ENCODE results near the gene CLIC5. TPM values are rescaled to one million over a fixed set of nuclear protein-coding genes. Genes with fewer than 3 reads are reported as not detected.

Gene CLIC5
- total RNA-seq, 4 donors from 2014 or later: 1.2 to 1.9 (median 1.4) TPM

GRCh38 chr6:45961125-45961524 is 54.5 kb downstream of the CLIC5 start:
- intact Hi-C loops (cut with DNase I; ENCODE audit: low total_unique reads): no loop called here
- H3K4me3 ChIP-seq (ENCODE audit: low read depth, poor library complexity, severe bottlenecking): no peak overlapping the region
- DNase-seq (ENCODE audit: low spot score in 2 of 2): no peak
- TF ChIP-seq POLR2A (IDR thresholded peaks at IDR 0.05): no peak
- TF ChIP-seq, protein P1, sequence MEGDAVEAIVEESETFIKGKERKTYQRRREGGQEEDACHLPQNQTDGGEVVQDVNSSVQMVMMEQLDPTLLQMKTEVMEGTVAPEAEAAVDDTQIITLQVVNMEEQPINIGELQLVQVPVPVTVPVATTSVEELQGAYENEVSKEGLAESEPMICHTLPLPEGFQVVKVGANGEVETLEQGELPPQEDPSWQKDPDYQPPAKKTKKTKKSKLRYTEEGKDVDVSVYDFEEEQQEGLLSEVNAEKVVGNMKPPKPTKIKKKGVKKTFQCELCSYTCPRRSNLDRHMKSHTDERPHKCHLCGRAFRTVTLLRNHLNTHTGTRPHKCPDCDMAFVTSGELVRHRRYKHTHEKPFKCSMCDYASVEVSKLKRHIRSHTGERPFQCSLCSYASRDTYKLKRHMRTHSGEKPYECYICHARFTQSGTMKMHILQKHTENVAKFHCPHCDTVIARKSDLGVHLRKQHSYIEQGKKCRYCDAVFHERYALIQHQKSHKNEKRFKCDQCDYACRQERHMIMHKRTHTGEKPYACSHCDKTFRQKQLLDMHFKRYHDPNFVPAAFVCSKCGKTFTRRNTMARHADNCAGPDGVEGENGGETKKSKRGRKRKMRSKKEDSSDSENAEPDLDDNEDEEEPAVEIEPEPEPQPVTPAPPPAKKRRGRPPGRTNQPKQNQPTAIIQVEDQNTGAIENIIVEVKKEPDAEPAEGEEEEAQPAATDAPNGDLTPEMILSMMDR (IDR thresholded peaks at IDR 0.05): no peak
- WGBS, 2 donors: 83 to 86% methylated on average over 2 of the region's 2 CpGs

DNA sequence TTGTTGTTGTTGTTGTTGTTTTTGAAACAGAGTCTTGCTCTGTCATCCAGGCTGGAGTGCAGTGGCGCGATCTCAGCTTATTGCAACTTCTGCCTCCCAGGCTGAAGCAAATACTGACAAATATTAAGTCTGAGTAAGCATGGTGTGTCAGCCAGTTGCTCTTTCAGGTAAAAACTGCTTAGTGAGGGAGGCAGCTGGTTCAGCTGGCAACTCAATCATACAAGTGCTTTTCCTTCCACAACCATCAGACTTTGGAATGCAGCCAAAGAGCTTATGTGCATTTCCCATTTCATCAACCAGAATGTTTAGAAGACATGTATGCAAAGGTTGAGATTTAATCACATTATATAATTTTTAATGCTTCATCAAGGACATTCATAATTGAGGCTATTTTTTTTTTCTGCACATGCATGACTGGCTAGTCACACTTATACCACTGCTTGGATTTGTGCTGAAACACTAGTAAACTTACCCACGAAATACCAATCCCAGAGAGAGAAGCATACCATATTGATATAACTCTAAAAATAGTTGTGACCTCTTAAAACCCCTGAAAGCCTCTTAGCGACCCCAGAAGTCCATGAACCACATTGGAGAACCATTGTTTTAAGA is 56.0 kb downstream of the CLIC5 start:
- intact Hi-C loops (cut with DNase I; ENCODE audit: low total_unique reads): no loop called here
- DNase-seq (ENCODE audit: low spot score in 2 of 2): no peak
- 55 to 62% methylated on average over 4 of the region's 4 CpGs for WGBS, 2 donors
- TF ChIP-seq, protein P1 (IDR thresholded peaks at IDR 0.05): no peak
- TF ChIP-seq POLR2A (IDR thresholded peaks at IDR 0.05): no peak
- H3K4me3 ChIP-seq (ENCODE audit: low read depth, poor library complexity, severe bottlenecking): no peak overlapping the region

- intact Hi-C loops (cut with DNase I; ENCODE audit: low total_unique reads): no loop called here
- TF ChIP-seq POLR2A (IDR thresholded peaks at IDR 0.05): no peak
- TF ChIP-seq, protein P1 (IDR thresholded peaks at IDR 0.05): no peak
- 81% methylated on average over 7 of the region's 7 CpGs for WGBS, 2 donors
- no peak overlapping the region for H3K4me3 ChIP-seq (ENCODE audit: low read depth, poor library complexity, severe bottlenecking)
- no peak for DNase-seq (ENCODE audit: low spot score in 2 of 2)
These were observed 59.0 kb downstream of the CLIC5 start for GRCh38 chr6:45956663-45957062.

DNA sequence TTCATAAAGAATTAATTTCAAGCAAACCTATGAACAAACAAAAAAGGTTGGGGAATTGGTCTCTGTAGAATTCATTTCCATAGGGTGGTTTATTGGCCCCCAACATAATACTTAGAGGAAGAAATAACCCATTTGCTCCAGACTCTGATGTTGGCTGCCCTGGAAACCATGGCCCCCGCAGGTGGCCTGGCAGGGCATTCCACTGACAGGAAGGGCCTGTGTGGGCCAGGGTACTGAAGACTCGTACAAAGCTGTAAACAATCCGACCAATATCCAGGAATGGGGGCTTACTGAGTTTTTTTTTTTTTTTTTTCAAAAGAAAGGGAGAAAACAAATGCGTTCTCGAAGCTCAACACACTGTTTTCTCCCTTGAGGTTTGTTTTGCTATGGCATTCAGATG is 59.5 kb downstream of the CLIC5 start:
- no peak for DNase-seq (ENCODE audit: low spot score in 2 of 2)
- no peak overlapping the region for H3K4me3 ChIP-seq (ENCODE audit: low read depth, poor library complexity, severe bottlenecking)
- TF ChIP-seq, protein P1 (IDR thresholded peaks at IDR 0.05): no peak
- no peak for TF ChIP-seq POLR2A (IDR thresholded peaks at IDR 0.05)
- 64 to 80% methylated on average over 5 of the region's 5 CpGs for WGBS, 2 donors
- intact Hi-C loops (cut with DNase I; ENCODE audit: low total_unique reads): no loop called here

DNA sequence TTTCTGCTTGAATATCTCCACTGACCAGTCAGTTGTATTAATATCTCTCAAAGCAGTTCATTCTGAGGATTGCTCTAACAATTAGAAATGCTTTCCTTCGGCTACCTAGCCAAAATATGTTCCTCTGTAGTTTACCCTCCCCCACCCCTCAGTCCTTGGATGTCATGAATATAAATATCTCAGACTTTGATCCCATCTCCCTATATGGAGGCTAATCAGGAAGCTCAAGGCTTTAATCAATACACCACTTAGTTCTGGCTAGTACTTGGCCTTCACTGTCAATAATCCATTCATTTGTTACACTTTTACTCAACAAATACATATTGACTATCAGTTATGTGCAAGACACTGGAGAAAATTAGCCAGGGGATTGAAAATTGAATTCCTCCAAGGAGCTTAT is 60.1 kb downstream of the CLIC5 start:
- TF ChIP-seq, protein P1 (IDR thresholded peaks at IDR 0.05): no peak
- TF ChIP-seq POLR2A (IDR thresholded peaks at IDR 0.05): no peak
- intact Hi-C loops (cut with DNase I; ENCODE audit: low total_unique reads): no loop called here
- no peak overlapping the region for H3K4me3 ChIP-seq (ENCODE audit: low read depth, poor library complexity, severe bottlenecking)
- WGBS, 2 donors: 89 to 96% methylated on average over 1 of the region's 1 CpG
- DNase-seq (ENCODE audit: low spot score in 2 of 2): no peak

- WGBS, 2 donors: 88 to 91% methylated on average over 3 of the region's 3 CpGs
- TF ChIP-seq, protein P1 (IDR thresholded peaks at IDR 0.05): no peak
These were observed 63.1 kb downstream of the CLIC5 start for GRCh38 chr6:45952546-45952945.

More at GRCh38 chr6:45952546-45952945, 63.1 kb downstream of the CLIC5 start:
- intact Hi-C loops (cut with DNase I; ENCODE audit: low total_unique reads): no loop called here
- no peak for DNase-seq (ENCODE audit: low spot score in 2 of 2)
- H3K4me3 ChIP-seq (ENCODE audit: low read depth, poor library complexity, severe bottlenecking): no peak overlapping the region
